ENCODE results near the gene EXOC3L4.

- TF ChIP-seq EZH2phosphoT487 (IDR thresholded peaks at IDR 0.05) (no peak), CTCF (IDR thresholded peaks at IDR 0.05) (no peak), EZH2 (IDR thresholded peaks at IDR 0.05) (no peak)
Observed at GRCh38 chr14:103108749-103109207, 14.3 kb downstream of the EXOC3L4 start.
